Stomach (tissue), 4 donors: ENCODE data around the gene HEMK1.

ENCODE experiments used
- CTCF ChIP-seq, 7 experiments: fragments of 450-650 bp in 4 of 7; fragments of 200-600 bp in 3 of 7; sonication (generic) in 3 of 7; IDR thresholded peaks; one replicate each; pipeline ENCODE4 v1.5.1; 2016 to 2019; ENCODE audit warnings: antibody characterized with exemption in 7 of 7, control low read depth in 2 of 7, mild to moderate bottlenecking in 1 of 7
- POLR2AphosphoS5 ChIP-seq, 3 donors: sonication (generic); formaldehyde crosslinking; IDR thresholded peaks; one replicate each; pipeline ENCODE4 v1.6.1; 2016; ENCODE audit warnings: antibody characterized with exemption in 3 of 3

- no peak for TF ChIP-seq CTCF (IDR thresholded peaks at IDR 0.05)
- TF ChIP-seq POLR2AphosphoS5 (IDR thresholded peaks at IDR 0.05): no peak
Observed at GRCh38 chr3:50588759-50589433, 19.6 kb downstream of the HEMK1 start.
